CD4-positive, alpha-beta T cell treated with Interleukin-2 at 100 ng/mL for 4 hours (primary cell): ENCODE data around the gene BHMT2.

Source experiments
- DNase-seq: peaks from one replicate; pipeline ENCODE4 v3.0.0-alpha.2; 2020; ENCODE audit warnings: low spot score

BHMT2 gene

DNA sequence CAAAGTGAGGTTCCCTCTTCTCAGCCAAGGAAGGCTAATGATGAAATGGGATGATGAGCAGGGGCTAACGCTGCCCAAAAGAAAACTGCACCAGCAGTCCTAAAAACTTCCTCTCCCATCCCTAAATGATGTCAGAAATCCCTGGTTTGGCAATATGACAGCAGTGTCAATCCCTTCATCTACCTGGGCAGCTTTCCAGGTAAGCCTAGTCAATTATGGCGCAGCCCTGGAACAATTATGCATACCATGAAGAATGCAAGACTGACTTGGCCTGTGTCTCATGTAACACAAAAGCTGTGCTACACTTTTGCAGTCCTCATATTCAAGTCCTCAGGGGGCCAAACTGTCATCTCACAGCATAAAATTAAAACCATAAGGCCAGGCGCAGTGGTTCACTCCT, 7.1 kb upstream of the BHMT2 start:
- no peak for DNase-seq

DNA sequence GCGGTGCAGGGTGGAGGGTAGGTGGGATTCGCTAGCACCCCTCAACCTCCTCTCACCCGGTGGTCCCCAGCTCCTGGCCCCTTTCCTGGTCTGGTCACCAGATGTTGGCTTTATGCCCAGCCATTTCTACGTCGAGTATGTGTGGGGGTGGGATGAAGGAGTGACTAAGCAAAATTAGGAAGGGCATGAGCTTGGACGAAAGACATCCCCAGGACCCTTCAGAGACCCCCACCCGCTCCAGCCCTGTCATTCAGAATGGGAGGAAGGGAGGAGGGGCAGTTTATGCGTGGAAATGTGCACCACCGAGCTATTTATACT, 742 bp downstream of the BHMT2 start:
- DNase-seq, result no peak

DNA sequence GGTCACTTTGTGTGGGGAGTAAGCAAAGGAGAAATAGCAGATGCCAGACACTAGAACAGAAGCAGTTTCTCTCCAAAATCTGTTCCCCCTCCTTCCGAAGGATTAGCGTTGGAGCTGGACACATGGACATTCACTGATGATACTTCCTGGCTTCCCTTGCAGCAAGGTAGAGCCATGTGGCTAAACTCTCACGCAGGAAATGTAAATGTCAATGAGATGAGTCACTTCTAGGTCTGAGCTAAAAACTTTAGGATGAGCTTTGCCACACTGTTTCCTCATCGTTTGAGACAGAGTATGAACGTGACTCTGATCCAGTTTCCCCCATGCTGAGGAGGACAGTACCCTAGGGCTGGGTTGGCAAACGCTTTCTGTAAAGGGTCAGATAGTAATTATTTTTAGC, 5.1 kb downstream of the BHMT2 start:
- no peak for DNase-seq

DNA sequence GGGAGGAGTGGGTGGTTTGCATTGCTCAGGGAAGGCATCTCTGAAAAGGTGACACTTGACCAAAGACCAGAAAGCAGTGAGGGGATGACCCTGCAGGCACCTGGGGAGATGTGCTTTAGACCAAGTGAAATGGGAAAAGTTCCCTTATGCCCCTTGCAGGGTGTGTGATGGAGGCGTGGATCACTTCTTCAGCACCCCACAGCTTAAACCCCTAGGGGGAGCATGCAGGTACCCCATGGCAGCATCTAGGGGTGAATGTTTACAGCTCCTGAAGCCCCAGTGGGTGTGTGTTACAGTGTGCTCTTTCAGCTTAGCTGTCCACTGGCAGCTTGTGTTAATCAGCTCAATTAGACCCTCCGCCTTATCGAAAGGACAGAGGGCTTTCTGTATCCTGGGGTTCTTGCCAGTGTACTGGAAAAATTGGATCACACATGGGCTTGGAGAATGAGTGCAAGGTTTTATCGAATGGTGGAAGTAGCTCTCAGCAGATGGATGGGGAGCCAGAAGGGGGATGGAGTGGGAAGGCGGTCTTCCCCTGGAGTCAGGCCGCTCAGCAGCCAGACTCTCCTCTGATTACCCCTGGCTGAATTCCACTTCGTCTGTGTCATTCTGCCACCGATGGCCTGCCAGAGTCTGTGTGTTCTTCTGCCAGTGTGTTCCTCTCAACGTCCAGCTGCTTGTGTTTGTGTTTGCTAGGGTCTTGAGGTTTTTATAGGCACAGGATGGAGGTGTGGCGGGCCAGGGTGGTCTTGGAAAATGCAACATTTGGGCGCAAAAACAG, 6.3 kb downstream of the BHMT2 start:
- DNase-seq, result no peak

DNA sequence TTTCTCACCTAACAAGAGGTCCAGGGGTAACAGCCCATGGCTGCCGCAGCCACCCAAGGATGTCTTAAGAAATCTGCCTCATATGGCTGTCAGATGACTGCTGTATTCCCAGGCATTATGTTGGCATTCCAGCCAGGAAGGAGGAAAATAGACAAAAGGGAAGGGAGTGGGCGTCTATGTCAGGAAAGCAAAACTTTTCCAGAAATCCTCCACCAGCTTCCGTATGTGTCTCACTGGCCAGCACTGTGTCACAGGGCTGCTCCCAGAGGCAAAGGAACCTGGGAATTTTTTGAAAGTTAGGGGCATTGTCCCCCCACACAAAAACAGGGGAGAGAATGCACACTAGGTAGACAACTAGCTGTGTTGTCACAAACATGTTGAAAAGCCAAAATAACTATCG, 7.3 kb downstream of the BHMT2 start:
- no peak for DNase-seq

DNA sequence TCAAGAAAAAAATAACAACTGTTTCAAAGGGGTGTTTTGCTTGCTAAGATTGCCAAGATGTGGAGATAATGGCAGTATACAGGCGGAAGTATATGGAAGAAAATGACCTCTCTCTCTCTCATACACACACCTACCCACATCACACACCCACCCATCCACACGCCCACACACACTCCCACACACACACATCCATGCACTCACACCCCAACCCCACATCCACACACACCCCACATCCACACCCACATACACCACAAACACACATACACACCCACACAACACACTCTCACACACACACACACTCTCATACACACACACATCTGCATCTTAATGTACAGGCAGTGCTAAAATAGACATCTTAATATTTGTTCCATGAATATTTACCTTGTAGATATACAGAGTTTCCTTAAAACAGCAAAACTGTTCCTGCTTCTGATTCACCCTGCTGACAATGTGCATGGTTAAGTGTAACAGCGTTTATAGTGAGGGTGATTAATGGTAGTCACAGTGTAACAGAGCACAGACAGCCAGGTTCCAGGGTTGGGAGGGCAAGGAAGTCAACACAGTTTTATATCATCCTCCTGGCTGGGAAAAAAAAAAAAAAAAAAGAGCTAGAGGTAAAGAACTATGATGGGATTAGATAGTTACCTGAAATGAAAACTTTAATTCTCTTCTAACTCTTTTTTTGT, 8.3 kb downstream of the BHMT2 start:
- no peak for DNase-seq

DNA sequence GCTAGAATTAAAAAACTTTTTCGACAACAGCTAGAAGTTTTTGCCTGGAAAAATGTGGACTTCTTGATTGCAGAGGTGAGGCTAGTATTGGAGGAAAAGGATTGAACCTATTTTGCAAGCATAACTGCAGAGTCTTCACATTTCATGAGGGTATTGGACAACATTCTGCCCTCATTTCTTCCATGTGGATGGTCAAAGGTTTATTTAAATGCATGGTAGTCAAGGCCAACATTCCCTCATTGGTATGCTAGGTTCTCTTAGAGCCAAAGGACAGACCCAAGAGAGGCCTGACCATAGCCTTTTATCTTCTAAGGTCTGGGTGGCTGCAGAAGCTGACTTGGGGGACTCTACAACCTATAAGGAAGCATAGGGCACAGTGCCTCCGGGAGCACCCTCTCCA, 11.2 kb downstream of the BHMT2 start:
- DNase-seq, result no peak

DNA sequence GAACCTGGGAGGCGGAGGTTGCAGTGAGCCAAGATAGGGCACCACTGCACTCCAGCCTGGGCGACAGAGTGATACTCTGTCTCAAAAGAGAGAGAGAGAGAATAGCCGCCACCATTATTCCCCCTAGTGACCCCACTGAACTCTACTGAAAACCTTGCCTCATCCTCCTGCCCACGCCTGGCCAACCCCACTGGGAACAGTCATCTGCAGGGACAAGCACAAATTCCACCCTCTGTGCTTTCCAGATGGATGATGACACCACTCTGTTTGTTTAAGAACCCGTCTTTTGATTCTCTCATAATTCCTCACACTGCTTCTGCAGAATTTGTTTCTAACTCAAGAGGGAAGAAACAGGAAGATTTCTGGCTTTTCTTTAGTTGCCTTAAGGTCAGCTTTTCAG, 12.2 kb downstream of the BHMT2 start:
- no peak for DNase-seq

DNA sequence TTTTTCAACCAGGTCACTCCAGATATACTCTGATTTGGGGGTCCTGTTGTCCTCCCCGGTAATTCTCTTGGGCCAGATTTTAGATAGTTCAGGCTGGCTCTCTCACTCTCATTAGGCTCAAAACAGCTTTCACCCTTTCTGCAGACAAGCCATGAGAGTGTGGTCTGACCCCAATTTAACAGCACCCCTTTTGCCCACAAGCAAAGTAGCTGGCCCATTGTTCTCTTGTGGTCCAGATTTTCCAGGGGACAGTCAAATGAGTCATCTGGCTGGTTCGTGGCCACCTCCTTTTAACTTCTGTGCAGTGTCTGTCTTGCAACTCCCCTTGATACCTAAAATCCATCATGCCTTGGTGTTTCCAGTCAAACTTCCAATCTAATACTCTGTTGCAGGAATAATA, 16.5 kb downstream of the BHMT2 start:
- DNase-seq, result no peak

DNA sequence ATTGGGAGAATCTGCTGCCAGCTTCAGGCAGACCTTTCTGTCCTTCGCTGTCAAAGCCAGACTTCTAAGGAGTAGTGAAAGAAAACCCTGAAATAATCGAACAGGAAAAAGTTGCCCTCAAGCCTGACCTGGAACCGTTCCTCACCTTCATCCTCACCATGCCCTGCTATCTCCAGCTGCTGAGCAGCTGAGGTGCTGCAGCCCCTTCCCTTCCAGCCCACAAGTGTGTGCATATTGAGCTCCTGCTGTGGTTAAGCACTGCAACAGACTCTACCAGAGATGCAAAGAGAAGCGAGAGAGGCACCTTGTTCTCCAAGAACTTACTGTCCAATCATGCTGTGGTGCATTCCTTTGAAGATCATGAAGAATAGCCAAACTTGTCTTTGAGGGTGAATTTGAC, 18.9 kb downstream of the BHMT2 start:
- no peak for DNase-seq

DNA sequence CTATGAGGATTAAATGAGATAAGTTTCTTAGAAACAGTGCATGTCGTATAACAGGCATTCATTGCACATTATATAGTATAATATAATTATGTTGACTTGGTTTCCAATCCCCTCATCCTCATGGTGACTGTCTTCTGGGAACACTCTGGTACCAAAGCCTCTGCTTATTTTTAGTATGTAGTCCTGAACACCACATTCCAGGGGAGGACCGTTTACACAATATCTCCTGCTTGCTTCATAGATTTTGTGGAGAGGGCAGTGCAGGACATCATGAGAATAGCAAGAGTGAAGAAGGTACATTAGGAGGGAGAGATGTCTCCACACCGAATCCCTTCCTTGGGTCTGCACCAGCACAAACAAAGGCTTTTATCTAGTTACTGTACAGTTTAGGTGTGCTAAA, 21.5 kb downstream of the BHMT2 start:
- DNase-seq, result no peak

DNA sequence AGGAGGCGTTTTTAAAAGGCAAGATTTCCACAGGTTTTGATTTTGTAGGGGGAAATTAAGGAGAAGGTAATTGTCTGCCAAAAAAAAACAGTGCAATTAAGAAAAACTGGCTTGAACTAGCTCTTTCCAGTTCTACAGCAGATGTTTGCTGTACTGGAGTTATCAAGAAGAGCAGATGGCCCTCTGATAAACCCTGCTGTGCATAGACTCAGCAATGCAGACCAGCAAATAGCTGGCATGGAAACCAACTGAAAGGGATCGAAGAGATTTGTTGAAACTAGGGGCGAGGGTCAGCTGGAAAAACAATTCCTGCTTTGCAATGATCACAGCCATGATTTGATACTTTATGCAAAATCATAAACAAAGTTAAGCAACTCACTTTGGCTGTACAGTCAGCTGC, 24.2 kb downstream of the BHMT2 start:
- no peak for DNase-seq

DNA sequence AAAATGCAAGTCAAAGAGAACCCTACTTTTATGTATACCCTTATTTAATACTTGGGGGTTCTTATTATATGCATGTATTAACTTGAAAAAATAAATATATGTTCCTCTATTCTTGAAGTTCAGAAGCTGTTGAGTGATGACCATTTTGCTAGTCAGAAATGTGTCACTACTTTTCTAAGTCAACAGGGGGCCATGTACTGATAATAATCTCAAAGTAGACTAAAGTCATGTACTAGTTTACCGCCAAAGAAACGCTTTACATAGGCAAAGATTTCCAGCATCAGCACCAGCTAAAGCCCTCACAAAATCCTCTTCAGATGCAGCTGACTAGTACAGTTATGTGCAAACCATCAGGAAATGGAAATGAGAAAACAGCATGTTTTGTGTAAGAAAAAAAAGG, 36.3 kb downstream of the BHMT2 start:
- DNase-seq, result no peak

DNA sequence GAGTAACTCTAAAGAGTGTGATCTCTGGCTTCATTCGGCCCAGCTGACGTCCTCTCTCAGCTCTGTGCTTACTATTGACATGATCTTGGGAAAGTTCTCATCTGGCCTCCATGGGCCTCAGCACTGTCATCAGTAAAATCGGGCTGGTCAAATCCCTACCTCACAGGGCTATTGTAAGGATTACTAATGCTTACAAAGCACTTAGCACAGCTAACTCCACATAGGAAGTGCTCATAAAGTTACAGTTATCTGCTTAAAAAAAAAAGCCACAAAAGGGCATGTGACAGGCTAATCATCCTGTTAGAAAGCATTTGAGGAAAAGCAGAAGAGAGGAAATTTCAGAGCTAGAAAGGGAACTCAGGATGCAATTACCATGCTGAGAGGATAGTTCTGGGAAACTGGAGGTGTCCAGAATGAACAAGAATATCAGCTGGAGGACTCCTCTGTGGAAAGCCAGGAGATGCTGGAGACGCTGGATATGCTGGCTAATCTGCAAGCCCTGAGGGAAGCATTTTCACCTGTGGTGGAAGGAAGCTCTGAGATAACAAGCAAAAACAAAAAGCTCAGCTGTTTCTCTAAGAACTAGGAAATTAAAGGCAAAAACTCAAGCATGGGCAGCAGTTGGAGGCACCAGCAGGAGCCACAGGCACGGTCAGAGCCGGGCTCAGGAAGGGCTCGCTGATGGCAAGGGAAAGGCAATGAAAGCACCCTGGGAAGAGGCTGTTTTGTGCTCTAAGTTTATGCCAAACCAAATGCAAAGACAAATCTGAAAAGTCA, 37.6 kb downstream of the BHMT2 start:
- DNase-seq, result no peak

DNA sequence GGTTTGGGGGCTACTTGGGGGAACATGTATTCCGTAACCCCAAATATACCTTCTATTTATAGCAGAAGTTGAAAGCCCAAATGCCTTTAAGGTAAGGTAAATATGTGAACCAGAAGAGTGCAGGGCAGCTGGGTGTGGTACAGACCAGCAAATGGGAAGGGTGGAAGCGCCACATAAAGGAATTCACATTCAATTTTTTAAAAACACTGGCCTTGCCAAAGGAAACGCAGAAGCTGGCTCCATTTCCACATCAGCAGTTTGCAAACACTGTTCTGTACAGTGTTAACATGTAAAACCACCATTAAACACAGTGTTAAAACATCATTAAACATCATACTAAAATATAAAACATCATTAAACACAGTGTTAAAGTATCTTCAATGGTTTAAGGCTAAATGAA, 38.5 kb downstream of the BHMT2 start:
- DNase-seq, result no peak

DNA sequence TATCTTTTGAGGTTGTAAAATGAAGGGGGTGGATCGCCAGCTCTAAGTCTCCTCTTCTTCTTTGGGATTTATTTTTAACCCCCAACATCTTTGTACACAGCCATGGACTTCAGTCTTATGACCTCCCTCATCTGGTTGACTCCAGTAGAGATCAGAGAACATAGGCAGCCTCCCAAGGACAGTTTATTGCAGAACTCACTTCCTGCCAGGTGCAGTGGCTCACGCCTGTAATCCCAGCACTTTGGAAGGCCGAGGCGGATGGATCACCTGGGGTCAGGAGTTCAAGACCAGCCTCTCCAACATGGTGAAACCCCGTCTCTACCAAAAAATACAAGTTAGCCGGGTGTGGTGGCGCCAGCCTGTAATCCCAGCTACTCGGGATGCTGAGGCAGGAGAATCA, 39.2 kb downstream of the BHMT2 start:
- DNase-seq, result no peak

DNA sequence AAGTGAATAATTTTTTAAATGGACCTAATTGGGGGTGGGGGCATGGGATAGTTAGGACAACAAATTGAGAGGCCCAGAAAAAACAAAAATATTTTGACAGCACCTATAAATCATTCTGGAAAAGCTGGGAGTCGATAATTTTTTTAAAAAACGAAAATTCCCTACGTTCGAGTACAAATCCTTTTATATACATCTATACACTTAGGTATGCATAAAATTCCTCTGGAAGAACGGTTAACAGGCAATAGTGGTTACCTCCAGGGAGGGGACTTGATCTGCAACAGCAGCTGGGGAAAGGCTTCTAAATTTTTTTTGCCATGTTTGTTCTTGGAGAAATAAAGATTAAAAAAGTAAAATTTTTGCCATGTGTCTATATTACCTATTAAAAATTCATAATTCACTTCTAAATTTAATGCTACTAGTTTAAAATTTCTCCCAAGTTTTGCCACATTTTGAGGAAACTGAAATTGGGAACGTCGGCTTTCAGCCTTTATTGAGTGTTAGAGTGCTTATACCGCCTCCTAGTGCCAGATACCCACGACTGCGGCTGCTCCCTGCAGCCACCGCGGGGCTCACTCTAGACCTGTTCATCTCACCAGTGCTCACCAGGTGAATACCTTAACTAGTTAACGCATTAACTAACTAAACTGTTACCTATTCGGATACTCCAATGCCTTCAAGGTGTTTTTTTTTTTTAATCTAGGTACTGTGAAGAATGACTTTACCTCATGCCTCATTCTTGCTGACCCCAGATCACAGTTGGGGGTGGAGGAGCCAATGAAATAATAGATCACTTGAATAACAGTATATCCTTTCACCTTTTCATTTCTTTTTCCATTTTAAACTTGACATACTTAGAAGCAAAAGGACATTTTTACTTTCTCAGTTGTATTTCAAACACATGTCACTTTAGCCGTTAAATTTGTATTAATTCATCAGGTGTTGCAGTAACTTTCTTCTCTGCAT, 40.2 kb downstream of the BHMT2 start:
- peak; percentile 20 for DNase-seq

DNA sequence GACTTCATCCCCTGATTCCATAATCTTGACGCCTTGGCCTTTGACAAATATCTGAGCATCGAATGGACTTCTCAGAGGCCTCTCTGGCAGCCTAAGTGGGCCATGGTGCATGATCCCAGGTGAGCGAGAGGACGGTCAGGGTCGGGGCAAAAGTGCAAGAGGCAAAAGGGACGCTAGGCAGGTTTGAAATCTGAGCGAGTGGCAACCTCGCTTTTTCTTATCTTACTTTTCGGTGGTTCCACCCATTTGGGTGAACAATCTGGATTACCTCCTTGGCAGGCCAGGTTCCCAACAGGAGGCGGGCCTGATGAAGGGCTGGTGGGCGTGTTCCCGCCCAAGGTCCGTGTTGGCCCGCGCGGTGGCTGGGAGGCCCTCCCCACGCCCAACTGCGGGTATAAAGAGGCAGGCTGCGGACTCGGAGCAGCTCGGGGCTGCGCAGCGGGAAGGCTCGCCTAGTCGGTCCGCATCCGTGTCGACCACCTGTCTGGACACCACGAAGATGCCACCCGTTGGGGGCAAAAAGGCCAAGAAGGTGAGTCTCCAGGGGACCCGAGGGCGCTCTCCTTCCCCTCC, 41.9 kb downstream of the BHMT2 start, which contains the start of gene BHMT:
Gene BHMT (plus strand): TSS at position 423 of the 573 bp plus-strand sequence. CDS start 77 bp downstream, at position 500.
- no peak for DNase-seq

DNA sequence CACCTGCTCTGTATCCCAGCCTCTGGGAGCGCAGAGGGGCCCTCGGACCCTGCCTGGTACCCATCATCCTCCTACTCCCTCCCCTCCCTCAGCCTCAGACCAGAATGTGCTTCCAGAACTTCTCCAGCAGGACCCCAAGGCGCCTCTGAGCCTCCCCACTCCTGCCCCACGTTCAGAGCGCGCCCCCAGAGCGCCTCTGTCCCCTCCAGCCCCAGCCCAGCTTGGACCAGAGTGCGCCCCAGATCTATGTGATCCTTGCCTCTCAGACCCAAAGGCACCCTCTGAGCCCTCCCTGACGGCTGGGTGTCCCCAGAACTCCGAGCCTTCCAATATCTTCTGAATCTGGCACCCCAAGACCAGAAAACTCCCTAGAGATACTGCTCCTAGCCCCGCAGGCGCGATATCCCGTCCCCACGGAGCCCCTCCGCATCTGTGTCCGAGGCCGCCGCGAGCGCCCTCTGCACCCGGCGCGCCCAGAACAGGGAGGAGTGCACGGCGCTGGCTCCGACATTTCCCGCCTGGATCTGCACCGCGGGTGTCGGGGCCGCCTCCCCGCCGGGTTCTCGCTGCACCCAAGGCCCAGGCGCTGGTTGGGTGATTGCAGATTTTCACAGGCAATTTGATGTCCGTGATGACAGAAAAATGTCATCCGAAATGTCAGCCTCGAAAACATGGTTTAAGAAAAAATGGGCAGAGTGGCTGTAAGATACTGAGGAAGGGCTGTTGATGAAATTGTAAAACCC, 42.6 kb downstream of the BHMT2 start:
- DNase-seq, result no peak

DNA sequence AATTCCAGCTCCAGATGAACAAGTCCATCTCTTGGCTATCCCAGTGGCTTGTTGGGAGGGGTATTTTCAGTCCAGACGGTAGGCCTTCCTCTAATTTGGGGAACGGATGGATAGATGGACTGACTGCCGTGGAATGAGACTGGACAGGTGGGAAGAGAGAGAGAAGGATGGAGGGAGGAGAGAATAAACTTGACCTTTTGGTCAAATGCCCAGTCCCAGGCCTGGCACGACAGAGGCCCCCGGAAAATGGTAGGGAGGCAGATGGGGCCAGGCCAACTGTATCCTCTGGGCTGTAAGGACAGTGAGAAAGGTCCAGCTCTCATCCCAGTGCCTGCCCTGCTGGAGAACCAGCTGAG, 43.1 kb downstream of the BHMT2 start:
- no peak for DNase-seq

DNA sequence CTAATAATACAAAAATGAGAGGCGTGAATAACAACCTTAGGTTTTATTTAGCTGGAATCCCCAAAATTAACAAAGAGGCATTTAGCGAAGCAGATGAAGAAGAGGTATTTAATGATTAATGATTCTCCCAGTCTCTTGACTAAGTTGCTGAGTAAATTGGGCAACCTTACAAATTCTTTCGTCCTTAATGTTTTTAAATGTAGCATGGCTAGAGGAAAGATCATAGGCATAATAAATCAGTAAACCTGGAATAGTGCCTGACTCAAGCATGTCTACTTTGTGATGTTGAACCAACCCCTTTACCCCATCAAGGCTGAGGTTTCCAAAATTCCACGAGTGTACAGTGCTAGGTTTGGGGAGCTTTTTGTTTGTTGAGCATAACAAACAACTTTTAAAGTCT, 49.9 kb downstream of the BHMT2 start:
- no peak for DNase-seq
